NCI-H1105 treated with DMSO at 0.1 percent for 48 hours (cell line): ENCODE measurements around the gene NPHS1.
"Not testable (repeated sequence)": the region's sequence is repeated elsewhere in the genome, so short reads cannot be mapped to it uniquely, and the experiment has no call there.

Experiments used
- DNase-seq: peaks from one replicate; lab custom pipeline; 2025; lab: John Stamatoyannopoulos, UW

Gene NPHS1

GRCh38 chr19:35874392-35874930 lies 22.2 kb upstream of the NPHS1 start:
- no peak for DNase-seq

- no peak for DNase-seq
These were observed 19.9 kb upstream of the NPHS1 start for GRCh38 chr19:35872180-35872579.

- no peak for DNase-seq
These were observed 19.3 kb upstream of the NPHS1 start for GRCh38 chr19:35871611-35872010.

GRCh38 chr19:35870798-35871197 lies 18.5 kb upstream of the NPHS1 start:
- DNase-seq = no peak

- not testable (repeated sequence) for DNase-seq
These were observed 17.9 kb upstream of the NPHS1 start for GRCh38 chr19:35870124-35870736.

GRCh38 chr19:35869327-35870123 lies 17.2 kb upstream of the NPHS1 start:
- peak; percentile 90 for DNase-seq

GRCh38 chr19:35868823-35869326 lies 16.6 kb upstream of the NPHS1 start:
- DNase-seq = no peak

GRCh38 chr19:35868172-35868822 lies 16.0 kb upstream of the NPHS1 start, which contains the start of gene APLP1:
APLP1 (plus strand) TSS chr19:35868574; CDS start chr19:35868637, 63 bp downstream.
- DNase-seq = peak; percentile 63

GRCh38 chr19:35863018-35863417 lies 10.7 kb upstream of the NPHS1 start:
- no peak for DNase-seq

GRCh38 chr19:35862528-35862927 lies 10.2 kb upstream of the NPHS1 start:
- DNase-seq = no peak

- no peak for DNase-seq
These were observed 9.4 kb upstream of the NPHS1 start for GRCh38 chr19:35861640-35862160.

- no peak for DNase-seq
These were observed 8.7 kb upstream of the NPHS1 start for GRCh38 chr19:35860818-35861639.

GRCh38 chr19:35860436-35860817 lies 8.1 kb upstream of the NPHS1 start:
- DNase-seq = no peak

GRCh38 chr19:35859414-35859813 lies 7.1 kb upstream of the NPHS1 start:
- DNase-seq = no peak

GRCh38 chr19:35858311-35858710 lies 6.0 kb upstream of the NPHS1 start:
- DNase-seq = no peak

- DNase-seq = peak; percentile 39
These were observed 4.3 kb upstream of the NPHS1 start, which contains the start of gene KIRREL2 for GRCh38 chr19:35856546-35857149. KIRREL2 (plus strand) TSS chr19:35856911; CDS start chr19:35857120, 209 bp downstream.

- no peak for DNase-seq
These were observed 893 bp upstream of the NPHS1 start for GRCh38 chr19:35853038-35853756.

- DNase-seq = no peak
These were observed 883 bp downstream of the NPHS1 start for GRCh38 chr19:35851213-35852028.

GRCh38 chr19:35848919-35849505 lies 3.3 kb downstream of the NPHS1 start:
- DNase-seq = no peak
